SK-N-SH treated with all-trans-retinoic acid at 6 μM for 48 hours (cell line): ENCODE measurements around the gene MTCL1.

ENCODE experiments used
- ARNTL ChIP-seq: fragments of 450-650 bp; formaldehyde crosslinking; IDR thresholded peaks from 2 replicates; pipeline ENCODE4 v1.5.0; 2020; ENCODE audit warnings: low read depth, mild to moderate bottlenecking, moderate library complexity, borderline replicate concordance
- BACH2 ChIP-seq: fragments of 250-450 bp; sonication (Bioruptor Pico); IDR thresholded peaks from 2 replicates; pipeline ENCODE4 v1.9.0; 2021; ENCODE audit warnings: mild to moderate bottlenecking, borderline replicate concordance
- CREB5 ChIP-seq: fragments of 250-450 bp; sonication (Bioruptor Pico); IDR thresholded peaks from 2 replicates; pipeline ENCODE4 v1.5.1; 2020; ENCODE audit warnings: low read depth, mild to moderate bottlenecking, moderate library complexity
- CSDC2 ChIP-seq: fragments of 250-450 bp; sonication (Bioruptor Pico); IDR thresholded peaks from 2 replicates; pipeline ENCODE4 v1.5.0; 2020; ENCODE audit warnings: mild to moderate bottlenecking, moderate library complexity
- CSRNP3 ChIP-seq: fragments of 250-450 bp; sonication (Bioruptor Pico); IDR thresholded peaks from 2 replicates; pipeline ENCODE4 v1.5.1; 2021; ENCODE audit warnings: mild to moderate bottlenecking, moderate library complexity
- ISL1 ChIP-seq: fragments of 250-450 bp; sonication (Bioruptor Pico); IDR thresholded peaks from 2 replicates; pipeline ENCODE4 v2.1.2; 2022; ENCODE audit warnings: mild to moderate bottlenecking, moderate library complexity
- PATZ1 ChIP-seq: fragments of 250-450 bp; sonication (Bioruptor Pico); IDR thresholded peaks from 2 replicates; pipeline ENCODE4 v1.8.0; 2020; ENCODE audit warnings: mild to moderate bottlenecking, moderate library complexity, borderline replicate concordance
- POU6F1 ChIP-seq: fragments of 250-450 bp; sonication (Bioruptor Pico); IDR thresholded peaks from 2 replicates; pipeline ENCODE4 v1.8.0; 2021; ENCODE audit warnings: low read depth, mild to moderate bottlenecking, moderate library complexity, borderline replicate concordance
- PPARA ChIP-seq: fragments of 250-450 bp; sonication (Bioruptor Pico); IDR thresholded peaks from 2 replicates; pipeline ENCODE4 v1.5.0; 2020; ENCODE audit warnings: mild to moderate bottlenecking, borderline replicate concordance
- RARB ChIP-seq: fragments of 250-450 bp; sonication (Bioruptor Pico); IDR thresholded peaks from 2 replicates; pipeline ENCODE4 v1.8.0; 2021; ENCODE audit warnings: mild to moderate bottlenecking, moderate library complexity
- TOX ChIP-seq: fragments of 250-450 bp; sonication (Bioruptor Pico); IDR thresholded peaks from 2 replicates; pipeline ENCODE4 v1.8.0; 2021; ENCODE audit warnings: mild to moderate bottlenecking, moderate library complexity, borderline replicate concordance
- ZFP3 ChIP-seq: fragments of 250-450 bp; sonication (Bioruptor Pico); IDR thresholded peaks from 2 replicates; pipeline ENCODE4 v1.5.0; 2020; ENCODE audit warnings: mild to moderate bottlenecking, moderate library complexity
- ZNF565 ChIP-seq: fragments of 450-650 bp; formaldehyde crosslinking; conservative IDR thresholded peaks from 2 replicates; pipeline ENCODE4 v1.5.0; 2020; ENCODE audit warnings: low read depth, mild to moderate bottlenecking, moderate library complexity

GRCh38 chr18:8770657-8771056 lies 65.3 kb downstream of the MTCL1 start:
- no peak for TF ChIP-seq CREB5 (CRISPR knock-in tag)
- TF ChIP-seq PATZ1 (CRISPR knock-in tag): no peak
- TF ChIP-seq ISL1: no peak
- no peak for TF ChIP-seq ARNTL (CRISPR knock-in tag)
- no peak for TF ChIP-seq PPARA (CRISPR knock-in tag)
- TF ChIP-seq RARB (CRISPR knock-in tag): no peak
- TF ChIP-seq BACH2 (CRISPR knock-in tag): no peak
- no peak for TF ChIP-seq ZNF565
- no peak for TF ChIP-seq CSDC2 (CRISPR knock-in tag)
- no peak for TF ChIP-seq CSRNP3 (CRISPR knock-in tag)
- no peak for TF ChIP-seq ZFP3 (CRISPR knock-in tag)
- no peak for TF ChIP-seq TOX (CRISPR knock-in tag)
- no peak for TF ChIP-seq POU6F1 (CRISPR knock-in tag)
